Upper lobe of left lung (tissue), 4 donors: Measurements from ENCODE around the gene ATP9A.

Experiments used
- EP300 ChIP-seq, 4 donors: sonication (generic); formaldehyde crosslinking; IDR thresholded peaks; one replicate each; pipeline ENCODE4 v1.5.1; 2017; ENCODE audit warnings: antibody characterized with exemption in 4 of 4, control low read depth in 2 of 4
- POLR2A ChIP-seq, 4 donors: fragments of 450-650 bp; IDR thresholded peaks; one replicate each; pipeline ENCODE4 v1.5.1; 2016 to 2017; ENCODE audit warnings: antibody characterized with exemption in 4 of 4, mild to moderate bottlenecking in 2 of 4
- TF ChIP-seq, protein P1 (sequence below), 6 experiments: fragments of 450-650 bp in 4 of 6; fragments of 200-600 bp in 2 of 6; sonication (generic) in 2 of 6; IDR thresholded peaks; one replicate each; pipeline ENCODE4 v1.5.1; 2016 to 2019; ENCODE audit warnings: antibody characterized with exemption in 6 of 6

- TF ChIP-seq, protein P1, sequence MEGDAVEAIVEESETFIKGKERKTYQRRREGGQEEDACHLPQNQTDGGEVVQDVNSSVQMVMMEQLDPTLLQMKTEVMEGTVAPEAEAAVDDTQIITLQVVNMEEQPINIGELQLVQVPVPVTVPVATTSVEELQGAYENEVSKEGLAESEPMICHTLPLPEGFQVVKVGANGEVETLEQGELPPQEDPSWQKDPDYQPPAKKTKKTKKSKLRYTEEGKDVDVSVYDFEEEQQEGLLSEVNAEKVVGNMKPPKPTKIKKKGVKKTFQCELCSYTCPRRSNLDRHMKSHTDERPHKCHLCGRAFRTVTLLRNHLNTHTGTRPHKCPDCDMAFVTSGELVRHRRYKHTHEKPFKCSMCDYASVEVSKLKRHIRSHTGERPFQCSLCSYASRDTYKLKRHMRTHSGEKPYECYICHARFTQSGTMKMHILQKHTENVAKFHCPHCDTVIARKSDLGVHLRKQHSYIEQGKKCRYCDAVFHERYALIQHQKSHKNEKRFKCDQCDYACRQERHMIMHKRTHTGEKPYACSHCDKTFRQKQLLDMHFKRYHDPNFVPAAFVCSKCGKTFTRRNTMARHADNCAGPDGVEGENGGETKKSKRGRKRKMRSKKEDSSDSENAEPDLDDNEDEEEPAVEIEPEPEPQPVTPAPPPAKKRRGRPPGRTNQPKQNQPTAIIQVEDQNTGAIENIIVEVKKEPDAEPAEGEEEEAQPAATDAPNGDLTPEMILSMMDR (IDR thresholded peaks at IDR 0.05): no peak
- no peak for TF ChIP-seq POLR2A (IDR thresholded peaks at IDR 0.05)
- no peak for TF ChIP-seq EP300 (IDR thresholded peaks at IDR 0.05)
These were observed 205.1 kb downstream of the ATP9A start for GRCh38 chr20:51563174-51563485.
